Mucosa of gallbladder (tissue), 1 donor: ENCODE data around the gene TTLL11. TPM values are rescaled to one million over a fixed set of nuclear protein-coding genes. Genes with fewer than 3 reads are reported as not detected.

Source experiments
- DNase-seq: peaks from one replicate; pipeline ENCODE4 v3.0.0-alpha.2; 2020; ENCODE audit warnings: low spot score
- total RNA-seq: library from RNA; stranded (reverse); gene quantifications from one replicate; pipeline ENCODE4 v1.2.1, GENCODE V29; 2021
- donor health status: DM: no; HTN: no; CAD: no.

Gene TTLL11
- total RNA-seq, 1 donor from 2014 or later = 10.9 TPM

DNA sequence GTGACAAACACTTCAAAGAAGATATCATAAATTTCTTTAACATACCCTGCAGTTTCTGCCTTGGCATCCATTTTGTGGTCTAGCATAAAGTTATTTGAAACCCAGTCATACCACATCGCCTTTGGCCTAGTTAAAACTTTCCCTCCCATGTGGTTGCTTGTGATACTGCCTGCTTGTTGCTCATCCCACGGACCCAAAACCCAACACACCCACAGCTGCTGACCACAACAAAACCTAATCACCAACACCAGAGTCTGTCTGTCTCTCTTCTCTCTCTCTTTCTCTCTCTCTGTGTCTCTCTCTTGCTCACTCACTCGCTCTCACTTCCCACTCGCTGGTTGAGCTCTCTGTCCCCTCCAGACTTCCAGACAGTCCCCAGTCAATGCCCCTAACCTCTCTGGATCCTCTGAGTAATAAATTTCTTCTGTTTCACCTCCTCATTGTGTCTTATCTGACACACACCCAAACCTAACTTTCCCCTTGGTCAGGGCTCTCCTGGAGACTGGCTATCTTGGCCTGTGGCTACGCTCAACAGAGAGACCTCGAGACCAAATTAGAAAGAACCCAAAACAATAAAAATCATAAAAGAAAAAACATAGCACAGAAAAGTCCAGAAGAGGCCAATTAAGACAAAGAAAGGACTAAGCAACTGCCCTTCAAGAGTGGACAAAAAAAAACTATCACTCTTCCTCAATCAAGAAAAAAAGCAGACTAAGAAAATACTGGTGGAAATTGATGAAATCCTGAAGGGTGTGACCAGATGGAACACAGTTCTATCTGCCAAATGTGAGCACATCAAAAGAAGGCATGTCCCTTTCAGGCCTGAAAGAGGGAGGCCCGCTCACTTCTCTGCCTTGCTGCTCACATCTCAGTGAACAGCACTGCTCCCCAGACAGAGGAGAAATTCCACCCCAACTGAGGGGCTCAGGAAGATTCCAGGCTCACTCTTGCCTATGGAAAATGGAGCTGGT lies 41.5 kb downstream of the TTLL11 start:
- no peak for DNase-seq

DNA sequence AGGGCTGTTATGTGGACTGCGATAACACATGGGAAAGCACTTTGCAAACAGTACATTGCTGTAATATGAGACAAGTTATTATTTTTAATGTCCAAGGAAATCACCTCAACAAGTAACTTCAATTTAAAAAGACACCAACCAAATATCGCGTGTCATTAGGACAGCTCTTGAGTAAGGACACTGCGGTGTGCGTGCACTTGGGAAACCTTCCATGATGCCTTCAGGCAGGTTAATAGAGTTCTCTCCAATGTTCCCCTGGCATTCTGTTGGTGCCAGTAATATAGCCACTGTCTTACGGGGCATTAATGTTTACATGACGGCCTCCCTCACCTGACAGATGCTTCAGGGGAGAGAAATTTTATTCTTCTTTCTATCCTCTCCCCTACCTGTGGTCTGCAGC lies 42.9 kb downstream of the TTLL11 start:
- DNase-seq = no peak

DNA sequence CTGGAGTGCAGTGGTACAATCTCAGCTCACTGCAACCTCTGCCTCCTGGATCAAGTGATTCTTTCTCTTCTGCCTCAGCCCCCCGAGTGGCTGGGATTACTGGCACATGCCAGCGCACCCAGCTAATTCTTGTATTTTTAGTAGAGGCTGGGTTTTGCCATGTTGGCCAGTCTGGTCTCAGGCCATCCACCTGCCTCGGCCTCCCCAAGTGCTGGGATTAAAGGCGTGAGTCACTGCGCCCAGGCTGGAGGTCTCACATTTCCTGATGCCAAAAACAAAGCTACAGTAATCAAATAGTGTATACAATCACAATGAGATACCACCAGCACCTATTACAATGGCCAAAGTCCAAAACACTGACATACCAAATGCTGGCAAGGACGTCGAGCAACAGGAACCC lies 51.1 kb downstream of the TTLL11 start:
- DNase-seq = no peak

DNA sequence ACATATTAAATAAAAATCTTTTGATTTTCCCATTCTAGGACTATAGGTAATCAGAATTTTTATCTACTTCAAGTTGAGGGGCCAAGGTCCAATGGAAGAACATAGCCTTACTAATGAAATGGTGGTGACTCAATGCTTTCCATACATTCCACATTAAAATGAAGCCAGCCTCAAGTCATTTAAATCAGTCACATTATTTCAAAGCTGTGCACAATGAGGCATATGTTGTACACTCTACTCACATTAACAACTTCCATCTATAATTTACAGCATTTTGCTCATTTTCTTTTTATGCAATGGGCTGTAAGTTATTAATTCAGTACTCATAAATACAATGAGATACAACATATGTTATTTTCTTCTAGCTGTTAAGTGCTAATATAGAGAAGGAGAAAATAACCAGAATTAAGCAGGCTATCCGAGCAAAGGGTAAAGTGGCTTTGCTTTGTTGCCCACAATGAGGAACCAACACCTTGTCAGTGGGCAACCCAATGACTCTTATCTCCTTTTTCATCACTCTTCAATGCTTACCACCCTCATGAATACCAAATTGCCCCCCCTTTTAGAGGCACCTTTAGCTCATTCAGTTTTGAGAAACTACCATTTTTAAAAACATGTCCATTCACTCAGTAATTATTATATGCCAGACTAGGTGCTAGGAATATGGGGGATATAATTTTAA lies 52.4 kb downstream of the TTLL11 start:
- no peak for DNase-seq

DNA sequence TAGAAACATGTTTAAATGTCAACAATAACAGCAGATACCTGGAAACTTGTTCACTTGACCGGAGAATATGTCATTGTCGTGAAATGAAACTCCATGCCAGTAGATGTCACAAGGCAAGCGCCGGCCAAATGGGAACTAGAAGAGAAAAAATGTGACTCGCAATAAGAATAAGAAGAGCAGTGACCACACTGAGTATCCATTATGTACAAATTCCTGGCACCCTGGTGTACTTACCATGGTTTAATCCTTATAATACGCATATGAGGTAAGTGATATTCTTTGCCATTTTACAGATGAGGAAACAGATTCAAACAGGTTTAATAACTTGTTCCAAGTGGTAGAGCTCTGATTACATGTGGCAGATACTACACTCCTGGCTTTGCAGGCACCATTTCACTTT lies 53.9 kb downstream of the TTLL11 start:
- no peak for DNase-seq

DNA sequence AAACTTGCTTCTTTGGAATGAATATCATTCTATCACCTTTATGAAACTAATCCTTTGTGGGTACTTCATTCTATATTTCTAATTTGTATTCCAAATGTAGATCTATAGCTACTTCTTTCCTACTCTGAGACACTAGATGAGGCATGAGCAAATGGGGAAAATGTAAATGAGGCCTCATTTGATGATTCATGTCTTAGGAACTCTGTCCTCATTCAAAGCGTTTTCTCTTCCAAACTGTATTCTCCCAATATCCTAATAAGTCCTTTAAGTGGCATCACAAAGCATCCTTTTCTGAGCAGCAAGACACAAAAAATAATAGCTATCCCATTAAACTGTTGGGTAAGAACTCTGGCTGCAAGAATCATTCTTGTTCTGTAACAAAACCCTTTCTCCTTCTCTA lies 56.1 kb downstream of the TTLL11 start:
- DNase-seq = no peak

DNA sequence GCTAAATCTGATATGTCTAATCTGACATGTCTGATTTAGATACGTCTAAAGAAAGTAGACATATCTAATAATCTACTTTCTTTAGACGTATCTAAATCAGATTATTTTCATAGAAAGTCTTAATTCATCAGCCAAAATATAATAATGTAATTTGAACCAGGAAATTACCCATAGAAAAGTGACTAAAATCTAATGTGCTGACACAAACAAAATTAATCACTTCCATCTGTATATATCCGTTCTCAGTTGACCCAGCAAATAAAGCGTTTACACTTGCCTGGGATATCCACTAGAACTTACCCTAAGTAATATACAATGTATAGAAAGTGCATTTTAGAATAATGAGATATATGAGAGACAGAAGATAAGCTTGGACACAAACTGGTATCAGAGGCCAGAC lies 56.7 kb downstream of the TTLL11 start:
- DNase-seq = no peak

DNA sequence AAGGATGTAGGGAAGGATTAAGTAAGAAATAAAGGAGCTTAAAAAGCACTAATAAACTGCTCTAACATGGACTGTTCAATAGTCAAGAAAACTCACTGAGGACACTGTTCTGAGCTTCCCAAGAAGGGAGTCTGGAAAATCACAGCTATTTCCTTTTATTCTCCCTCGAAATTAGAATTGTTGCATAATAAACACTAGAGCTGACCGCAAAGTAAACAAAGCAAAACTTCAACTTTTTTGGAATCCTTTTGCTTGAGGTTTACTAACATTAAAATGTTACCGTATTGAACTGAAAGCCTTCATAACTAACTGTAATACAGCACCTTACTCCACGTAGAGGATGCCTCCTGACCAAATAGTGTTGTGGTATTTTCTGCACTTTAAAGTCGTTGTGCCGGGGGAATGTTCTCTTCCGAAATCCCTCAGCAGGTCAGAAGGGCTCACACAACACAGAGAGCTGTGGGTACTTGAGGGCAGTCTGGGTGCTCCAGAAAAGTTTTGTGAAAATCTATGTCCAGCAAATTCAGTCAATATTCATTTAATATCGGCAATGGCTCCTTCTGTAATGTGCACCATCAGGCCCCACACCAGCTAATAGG lies 59.2 kb downstream of the TTLL11 start:
- DNase-seq = no peak

DNA sequence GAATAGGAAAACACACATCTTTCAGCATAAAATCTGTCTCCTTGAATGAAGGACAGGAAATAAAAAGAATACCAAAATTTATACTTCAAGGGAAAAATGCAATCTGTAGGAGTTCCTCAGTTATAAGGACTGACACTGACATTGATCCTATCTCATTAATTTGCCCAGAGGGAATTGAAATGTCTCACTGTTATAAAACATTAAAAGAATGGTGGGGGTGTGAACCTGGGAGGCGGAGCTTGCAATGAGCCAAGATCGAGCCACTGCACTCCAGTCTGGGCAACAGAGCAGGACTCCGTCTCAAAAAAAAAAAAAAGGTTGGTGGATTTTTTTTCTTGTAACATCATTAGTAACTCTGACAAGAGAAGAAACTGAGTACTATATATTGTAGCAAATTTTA lies 60.8 kb downstream of the TTLL11 start:
- no peak for DNase-seq

DNA sequence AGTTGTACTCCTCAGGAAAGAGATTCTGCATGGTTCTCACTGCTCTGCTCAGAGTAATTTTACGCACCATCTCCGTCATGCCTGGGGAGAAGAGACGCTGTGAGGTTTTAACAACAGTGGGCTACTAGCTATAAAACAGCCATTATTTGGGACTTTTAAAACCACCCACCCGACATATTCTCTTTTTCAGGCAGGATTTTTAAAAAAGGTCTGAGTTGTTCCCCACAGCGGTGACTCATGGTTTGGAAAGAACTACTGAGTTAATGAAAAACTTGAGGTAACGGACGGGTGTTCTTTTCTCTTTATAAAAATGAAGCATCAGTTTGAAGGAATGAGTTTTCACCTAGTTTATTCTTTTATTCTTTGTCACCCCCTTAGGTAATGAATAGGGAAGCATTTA lies 61.3 kb downstream of the TTLL11 start:
- DNase-seq = no peak

DNA sequence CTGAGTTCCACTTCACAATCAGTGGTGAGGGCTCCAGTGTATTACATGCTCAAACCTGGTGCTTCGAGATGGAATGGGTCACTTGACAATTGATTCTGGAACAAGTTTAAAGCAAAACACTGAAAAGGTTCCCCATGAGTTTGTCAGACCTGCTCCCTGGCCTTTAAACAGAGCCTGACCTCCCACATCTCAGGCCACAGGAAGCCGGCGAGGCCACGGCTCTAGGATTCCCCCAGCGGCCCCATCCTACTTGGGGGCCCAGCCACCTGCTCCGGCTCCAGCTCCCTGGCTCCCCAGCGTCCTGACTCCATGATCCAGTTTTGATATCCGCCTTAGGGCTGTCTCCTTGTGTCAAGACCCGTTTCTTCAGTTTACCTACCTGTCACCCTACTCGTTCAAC lies 62.0 kb downstream of the TTLL11 start:
- DNase-seq = no peak

DNA sequence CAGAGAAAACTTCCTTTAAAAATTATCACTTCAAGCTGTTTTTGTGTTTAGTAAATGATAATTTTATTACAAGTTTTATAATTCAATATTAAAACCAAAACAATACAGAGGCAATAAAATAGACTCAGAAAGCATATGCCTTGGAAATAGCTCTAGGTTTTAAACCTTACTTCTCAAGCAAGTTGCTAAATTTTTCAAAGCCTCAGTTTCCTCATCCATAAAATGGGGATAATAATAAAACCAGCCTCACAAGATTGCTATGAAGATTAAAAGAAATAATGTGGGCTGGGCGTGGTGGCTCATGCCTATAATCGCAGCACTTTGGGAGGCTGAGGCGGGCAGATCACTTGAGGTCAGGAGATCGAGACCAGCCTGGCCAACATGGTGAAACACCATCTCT lies 62.8 kb downstream of the TTLL11 start:
- no peak for DNase-seq

DNA sequence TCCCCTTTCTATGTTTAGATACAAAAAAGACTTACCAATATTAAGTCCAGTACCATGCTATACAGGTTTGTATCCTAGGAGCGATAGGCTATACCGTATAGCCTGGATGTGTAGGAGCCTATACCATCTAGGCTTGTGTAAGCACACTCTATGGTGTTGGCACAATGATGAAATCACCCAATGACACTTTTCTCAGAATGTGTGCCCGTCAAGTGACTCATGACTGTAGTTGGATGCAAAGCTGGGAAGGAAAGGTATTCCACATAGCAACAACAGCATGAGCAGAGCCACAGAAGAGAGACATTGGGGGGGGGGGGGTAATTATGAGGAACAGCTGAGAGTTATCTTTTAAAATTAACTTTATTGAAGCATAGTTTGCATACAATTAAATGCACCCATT lies 63.2 kb downstream of the TTLL11 start:
- DNase-seq = no peak

DNA sequence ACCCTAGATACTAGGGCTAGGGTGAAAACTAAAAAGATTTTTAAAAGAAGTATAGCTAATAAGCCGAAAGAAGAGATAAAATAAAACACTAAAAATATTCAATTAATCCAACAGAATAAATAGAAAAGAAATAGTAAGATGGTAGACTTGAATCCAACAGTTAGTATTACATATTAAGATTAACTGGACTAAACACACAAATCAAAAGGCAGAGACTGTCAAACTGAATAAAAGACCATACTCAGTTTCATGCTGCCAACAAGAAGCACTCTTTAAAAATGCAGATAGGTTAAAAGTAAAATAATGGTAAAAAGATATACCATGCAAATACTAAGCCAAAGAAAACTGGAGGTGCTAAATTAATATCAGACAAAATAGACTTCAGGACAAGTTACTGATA lies 65.0 kb downstream of the TTLL11 start:
- no peak for DNase-seq

DNA sequence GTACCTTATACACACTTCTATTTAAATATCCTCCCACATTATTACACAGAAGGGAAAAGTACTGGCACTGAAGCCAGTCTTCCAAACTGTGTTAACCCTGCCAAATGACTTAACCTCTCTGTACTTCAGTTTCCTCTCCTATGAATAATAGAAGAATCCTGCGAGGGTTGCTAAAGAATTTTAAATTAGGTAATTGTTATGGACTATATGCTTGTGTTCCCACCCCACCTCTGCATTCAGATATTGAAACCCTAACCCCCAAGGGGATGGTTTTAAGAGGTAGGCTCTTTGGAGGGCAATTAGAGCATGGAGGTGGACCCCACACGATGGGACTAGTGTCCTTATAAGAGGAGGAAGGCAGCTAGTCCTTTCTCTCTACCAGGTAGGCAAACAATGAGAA lies 72.7 kb downstream of the TTLL11 start:
- DNase-seq = no peak

DNA sequence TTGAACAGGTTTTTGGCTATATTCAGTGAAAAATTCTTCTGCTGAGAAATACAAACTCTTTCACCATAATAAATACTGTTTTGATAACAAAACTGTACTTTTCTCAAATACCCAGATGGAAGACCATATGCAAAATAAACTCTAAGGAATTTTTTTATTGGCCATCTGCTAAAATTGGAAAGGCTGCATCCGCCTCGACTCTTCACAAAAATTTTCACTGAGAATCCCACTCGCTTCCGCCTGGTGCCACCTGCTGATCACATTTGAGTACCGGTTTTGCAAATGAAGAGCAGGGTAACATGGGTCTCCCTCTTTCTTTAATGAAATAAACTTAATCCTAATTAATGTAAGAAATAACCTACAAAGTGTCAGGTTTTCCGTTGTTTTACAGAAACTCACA lies 76.4 kb downstream of the TTLL11 start:
- no peak for DNase-seq

DNA sequence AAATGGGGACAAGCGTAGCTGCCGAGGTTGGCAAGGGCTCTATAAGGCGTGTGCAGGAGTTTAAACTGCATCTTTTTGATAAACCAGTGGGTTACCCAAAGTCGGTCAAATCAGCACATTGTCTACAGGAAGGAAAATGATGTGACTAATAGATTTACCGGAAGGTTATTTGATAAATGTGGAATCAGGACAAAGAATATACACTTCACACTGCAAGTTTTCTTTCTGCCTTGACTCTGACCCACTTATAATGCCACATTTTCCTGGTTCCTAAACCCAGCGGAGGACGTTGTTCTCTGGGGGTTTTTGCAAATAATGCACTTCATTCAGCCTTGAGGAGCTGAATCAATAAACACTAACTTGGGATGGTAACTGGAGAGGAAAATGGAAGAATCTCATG lies 76.8 kb downstream of the TTLL11 start:
- DNase-seq = no peak

DNA sequence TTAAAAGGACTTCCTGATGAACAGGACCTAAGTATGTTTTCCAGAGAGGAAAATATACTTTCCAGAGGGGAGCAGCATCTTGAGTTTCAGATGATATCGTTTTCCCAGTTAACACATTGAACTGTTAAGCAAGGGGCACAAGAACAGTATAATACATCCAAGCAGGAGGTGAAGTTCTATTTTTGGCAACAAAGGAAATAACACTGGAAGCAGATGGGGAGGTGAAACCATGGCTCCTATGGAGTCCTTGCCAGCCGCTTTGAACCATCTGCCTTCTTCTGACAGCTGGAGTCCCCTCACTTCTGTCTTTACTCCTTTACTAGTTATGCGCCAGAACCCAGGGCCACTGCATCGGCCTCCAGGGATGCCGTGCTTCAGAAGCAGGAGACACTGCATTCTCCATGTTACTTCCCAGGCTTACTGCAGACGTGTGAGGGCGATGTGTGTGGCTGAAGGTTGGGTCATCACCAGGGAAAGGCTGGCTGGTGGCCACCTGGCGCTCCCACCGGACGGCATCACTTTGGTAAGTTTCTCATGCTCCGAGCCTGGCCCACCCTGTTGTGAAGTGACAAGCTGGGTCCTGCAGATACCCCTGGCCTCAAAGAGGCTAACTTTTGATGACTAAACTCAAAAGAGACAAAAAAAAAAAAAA lies 77.8 kb downstream of the TTLL11 start:
- no peak for DNase-seq

DNA sequence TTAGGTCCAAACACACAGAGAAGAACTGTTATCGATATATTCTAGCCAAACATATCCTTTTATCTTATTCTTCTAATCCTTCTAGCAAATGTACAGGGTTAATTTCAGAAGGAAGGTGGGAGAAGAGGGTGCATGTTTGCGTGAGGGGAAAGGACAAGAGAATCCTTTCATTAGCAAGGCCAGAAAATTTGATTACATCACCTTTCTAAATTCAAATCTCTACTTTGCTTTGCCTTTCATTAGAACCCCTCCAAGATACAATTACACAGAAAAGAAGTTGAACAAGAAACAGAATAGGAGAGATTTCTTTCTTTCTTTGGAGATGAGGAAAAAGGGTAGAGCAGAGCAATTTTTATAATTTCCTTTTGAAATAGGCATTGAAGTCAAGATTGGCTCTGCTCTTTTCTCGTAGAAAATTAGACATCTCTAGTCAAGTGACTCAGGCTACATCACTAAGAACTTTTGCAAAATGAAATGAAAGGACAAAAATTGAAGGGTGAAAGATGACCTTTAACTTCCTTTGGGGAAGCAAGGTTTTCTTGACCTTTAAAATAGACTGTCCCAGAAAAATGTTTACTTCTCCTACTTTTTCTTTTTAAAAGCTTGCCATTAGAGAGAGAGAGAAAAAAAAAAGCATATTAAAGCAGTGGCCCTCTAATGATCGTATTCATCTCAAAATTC lies 81.2 kb downstream of the TTLL11 start:
- DNase-seq = no peak

DNA sequence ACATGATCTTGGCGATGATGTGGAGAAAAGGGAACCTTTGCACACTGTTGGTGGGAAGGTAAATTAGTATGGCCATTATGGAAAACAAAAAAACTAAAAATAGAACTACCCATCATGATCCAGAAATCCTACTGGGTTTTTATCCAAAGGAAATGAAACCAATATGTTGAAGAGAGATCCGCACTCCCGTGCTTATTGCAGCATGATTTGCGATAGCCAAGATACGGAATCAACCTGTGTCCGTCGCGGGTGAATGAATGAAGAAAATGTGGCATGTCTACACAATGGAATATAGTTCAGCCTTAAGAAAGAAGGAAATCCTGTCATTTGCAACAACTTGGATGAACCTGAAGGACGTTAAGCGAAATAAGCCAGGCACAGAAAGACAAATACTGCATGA lies 84.5 kb downstream of the TTLL11 start:
- DNase-seq = no peak

DNA sequence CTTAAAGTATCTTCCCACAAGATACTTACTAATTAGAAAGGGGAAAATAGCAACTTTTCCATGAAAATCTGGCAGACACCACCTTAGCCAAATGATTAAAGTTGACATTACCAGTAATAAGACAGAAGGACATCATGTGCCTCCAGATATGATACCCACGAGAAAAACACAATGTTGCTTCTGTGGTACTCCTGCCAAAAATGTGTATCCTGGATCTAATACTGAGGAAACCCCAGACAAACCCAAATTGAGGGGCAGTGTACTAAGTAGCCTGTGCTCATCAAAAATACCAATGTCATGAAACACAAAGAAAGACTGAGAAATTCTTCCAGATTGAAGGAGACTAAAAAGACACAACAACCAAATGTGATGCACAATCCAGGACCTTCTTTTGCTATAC lies 85.3 kb downstream of the TTLL11 start:
- no peak for DNase-seq

DNA sequence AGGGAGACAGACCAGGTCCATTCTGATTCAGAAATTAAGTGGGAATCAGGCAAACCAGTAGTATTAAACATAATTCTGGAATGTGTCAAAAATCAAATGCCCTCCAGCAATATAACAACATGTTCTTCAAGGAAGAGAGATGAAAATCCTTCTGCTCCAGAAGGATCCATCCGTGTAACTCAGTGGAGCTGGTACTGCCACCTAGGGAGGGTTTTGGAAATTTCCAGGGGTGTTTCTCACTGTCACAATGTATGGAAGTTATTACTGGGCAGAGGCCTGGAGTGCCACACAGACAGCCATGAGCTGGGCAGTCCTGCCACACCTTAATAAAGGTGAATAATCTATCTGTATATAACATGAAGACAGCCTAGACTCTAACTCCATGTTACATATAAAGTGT lies 87.5 kb downstream of the TTLL11 start:
- no peak for DNase-seq
